Mesenchymal stem cell (in vitro differentiated cells and primary cell): ENCODE measurements around the gene LRRC34. TPM values are rescaled to one million over a fixed set of nuclear protein-coding genes. Genes with fewer than 3 reads are reported as not detected.
A peak's percentile ranks its signal among the peaks of the same experiment; 100 is the strongest.

Source experiments
- DNase-seq: peaks from one replicate; pipeline ENCODE4 v3.0.0-alpha.2; 2013
- H2AFZ ChIP-seq: one replicate; pipeline ENCODE4 v1.6.1; 2013; ENCODE audit warnings: low read depth, mild to moderate bottlenecking, control low read depth, inconsistent platforms, low read length, moderate library complexity
- H2AK5ac ChIP-seq: 2 replicates; pipeline ENCODE4 v1.6.1; 2013; ENCODE audit warnings: low read length, moderate library complexity, mild to moderate bottlenecking, inconsistent platforms; ENCODE audit not compliant: severe bottlenecking
- H2BK120ac ChIP-seq: one replicate; pipeline ENCODE4 v1.6.1; 2013; ENCODE audit warnings: low read depth, mild to moderate bottlenecking, inconsistent platforms, low read length, moderate library complexity
- H2BK12ac ChIP-seq, 2 experiments: one replicate each; pipeline ENCODE4 v1.6.1; 2013; ENCODE audit warnings: inconsistent platforms in 2 of 2, low read length in 2 of 2, mild to moderate bottlenecking in 2 of 2, moderate library complexity in 2 of 2, control low read depth in 1 of 2
- H2BK15ac ChIP-seq: one replicate; pipeline ENCODE4 v1.6.1; 2013; ENCODE audit warnings: mild to moderate bottlenecking, low read depth, inconsistent platforms; ENCODE audit not compliant: poor library complexity, severe bottlenecking
- H2BK5ac ChIP-seq: 2 replicates; pipeline ENCODE4 v1.6.1; 2013; ENCODE audit warnings: low read depth, mild to moderate bottlenecking, low read length, control low read depth, inconsistent platforms; ENCODE audit not compliant: poor library complexity, severe bottlenecking
- H3K14ac ChIP-seq, 2 experiments: one replicate each; pipeline ENCODE4 v1.6.1; 2013; ENCODE audit warnings: inconsistent platforms in 2 of 2, low read length in 2 of 2, control low read depth in 1 of 2, mild to moderate bottlenecking in 1 of 2, moderate library complexity in 1 of 2
- H3K18ac ChIP-seq, 2 experiments: one replicate each; pipeline ENCODE4 v1.6.1; 2013; ENCODE audit warnings: inconsistent platforms in 2 of 2, low read length in 2 of 2, control low read depth in 1 of 2, low read depth in 1 of 2, mild to moderate bottlenecking in 1 of 2
- H3K23ac ChIP-seq, 2 experiments: one replicate each; pipeline ENCODE4 v1.6.1; 2013; ENCODE audit warnings: inconsistent platforms in 2 of 2, low read length in 2 of 2, mild to moderate bottlenecking in 2 of 2, moderate library complexity in 2 of 2, control low read depth in 1 of 2
- H3K27ac ChIP-seq: 2 replicates; pipeline ENCODE4 v1.5.1; 2013; ENCODE audit warnings: mild to moderate bottlenecking, moderate library complexity, low read length, control low read depth, inconsistent platforms; ENCODE audit not compliant: poor library complexity, severe bottlenecking
- H3K27me3 ChIP-seq, 2 experiments: 2 replicates each; pipeline versions ENCODE4 v1.6.1 to v1.7.0; 2013; ENCODE audit warnings: low read length in 2 of 2, mild to moderate bottlenecking in 2 of 2, moderate library complexity in 2 of 2, control low read depth in 1 of 2, inconsistent platforms in 1 of 2; ENCODE audit not compliant: control insufficient read depth in 1 of 2, insufficient read depth in 1 of 2
- H3K36me3 ChIP-seq, 2 experiments: 2 replicates each; pipeline versions ENCODE4 v1.6.1 to v1.7.0; 2013; ENCODE audit warnings: low read length in 2 of 2, control low read depth in 1 of 2, inconsistent platforms in 1 of 2, low read depth in 1 of 2, mild to moderate bottlenecking in 1 of 2; ENCODE audit not compliant: insufficient read depth in 2 of 2, control insufficient read depth in 1 of 2
- H3K4ac ChIP-seq, 2 experiments: one replicate each; pipeline ENCODE4 v1.6.1; 2013; ENCODE audit warnings: inconsistent platforms in 2 of 2, low read length in 2 of 2, mild to moderate bottlenecking in 2 of 2, moderate library complexity in 2 of 2, control low read depth in 1 of 2, low read depth in 1 of 2
- H3K4me1 ChIP-seq: 2 replicates; pipeline ENCODE4 v1.6.1; 2013; ENCODE audit warnings: low read depth, low read length, control low read depth; ENCODE audit not compliant: control insufficient read depth, insufficient read depth
- H3K4me2 ChIP-seq: 2 replicates; pipeline ENCODE4 v1.6.1; 2013; ENCODE audit warnings: low read length, mild to moderate bottlenecking, inconsistent platforms; ENCODE audit not compliant: poor library complexity, severe bottlenecking
- H3K4me3 ChIP-seq, 2 experiments: 2 replicates each; pipeline versions ENCODE4 v1.5.1 to v1.7.0; 2013; ENCODE audit warnings: low read length in 2 of 2, mild to moderate bottlenecking in 2 of 2, control low read depth in 1 of 2, low read depth in 1 of 2; ENCODE audit not compliant: insufficient read depth in 1 of 2
- H3K79me1 ChIP-seq: replicated peaks from 2 replicates; pipeline ENCODE4 v1.6.1; 2013; ENCODE audit warnings: mild to moderate bottlenecking, control low read depth, low read length, inconsistent platforms; ENCODE audit not compliant: poor library complexity, severe bottlenecking
- H3K9ac ChIP-seq: 2 replicates; pipeline ENCODE4 v1.7.0; 2013; ENCODE audit warnings: mild to moderate bottlenecking, low read length, moderate library complexity
- H3K9me3 ChIP-seq: 2 replicates; pipeline ENCODE4 v1.7.0; 2013; ENCODE audit warnings: mild to moderate bottlenecking, low read length; ENCODE audit not compliant: control insufficient read depth
- H4K8ac ChIP-seq: one replicate; pipeline ENCODE4 v1.6.1; 2013; ENCODE audit warnings: inconsistent platforms, mild to moderate bottlenecking, low read length, moderate library complexity
- H4K91ac ChIP-seq: one replicate; pipeline ENCODE4 v1.6.1; 2013; ENCODE audit warnings: mild to moderate bottlenecking, low read length, inconsistent platforms
- WGBS: methylation state at CpG from one replicate; pipeline ENCODE4 v1.1.7; 2013; ENCODE audit warnings: mixed read lengths; 5-methylcytosine and 5-hydroxymethylcytosine counted together
- polyA plus RNA-seq, 2 experiments: library from polyadenylated mRNA; stranded (reverse); fragments of 200-250 nt; gene quantifications; one replicate each; pipeline ENCODE4 v1.2.3, GENCODE V29; 2013

Gene LRRC34
- 1.1 TPM for polyA plus RNA-seq (2013, experiment 1 of 2)
- 1.2 TPM for polyA plus RNA-seq (2013, experiment 2 of 2)

- Histone ChIP-seq H2BK120ac (no peak within 1 kb of the TSS), H2AFZ (peak within 1 kb of the TSS; percentile 98), H2BK5ac (no peak within 1 kb of the TSS), H3K4me3 (peak within 1 kb of the TSS; percentile 51 to 77), H3K4ac (peak within 1 kb of the TSS; percentile 93 to 94), H3K4me1 (peaks cover 11% of the 10 kb centered on the region), H2BK12ac (peak within 1 kb of the TSS; percentile 50 to 71), H3K79me1 (no peaks in the 10 kb centered on the region), H3K23ac (peak within 1 kb of the TSS in 1 of 2 experiments; percentile 66), H3K27me3 (no peaks in the 10 kb centered on the region), H4K8ac (peak within 1 kb of the TSS; percentile 100), H4K91ac (peak within 1 kb of the TSS; percentile 99), H3K18ac (peak within 1 kb of the TSS; percentile 97 to 100), H3K9ac (peak within 1 kb of the TSS; percentile 88), H3K14ac (peak within 1 kb of the TSS in 1 of 2 experiments; percentile 99), H3K4me2 (peak within 1 kb of the TSS; percentile 94), H2AK5ac (no peak within 1 kb of the TSS), H3K27ac (no peak within 1 kb of the TSS), H3K9me3 (peaks cover 7% of the 10 kb centered on the region), H2BK15ac (peak within 1 kb of the TSS; percentile 96), H3K36me3 (peaks cover 0 to 3% of the 10 kb centered on the region in 2 experiments)
- WGBS: 4% methylated on average over 55 of the region's 56 CpGs
- peak; percentile 84 for DNase-seq
These were observed at the start of gene LRRC34, which contains the start of gene LRRIQ4 for GRCh38 chr3:169812332-169813235. LRRC34 (minus strand) TSS chr3:169812904; CDS start chr3:169812548, 356 bp downstream. LRRIQ4 (plus strand) TSS chr3:169812870; CDS start chr3:169821922, 9,052 bp downstream.

GRCh38 chr3:169861871-169862270, 49.2 kb upstream of the LRRC34 start:
- Histone ChIP-seq H2BK120ac (no peak overlapping the region), H4K8ac (no peak overlapping the region), H3K27ac (no peak overlapping the region), H2BK15ac (no peak overlapping the region), H3K79me1 (no peaks in the 10 kb centered on the region), H3K27me3 (peaks cover 20 to 28% of the 10 kb centered on the region in 2 experiments), H3K9me3 (peaks cover 2% of the 10 kb centered on the region), H3K4me3 (no peak overlapping the region), H3K4ac (no peak overlapping the region), H2BK12ac (no peak overlapping the region), H3K4me2 (no peak overlapping the region), H2BK5ac (no peak overlapping the region), H3K18ac (no peak overlapping the region), H3K14ac (no peak overlapping the region), H3K9ac (no peak overlapping the region), H2AFZ (no peak overlapping the region), H3K4me1 (peaks cover 1% of the 10 kb centered on the region), H3K23ac (no peak overlapping the region), H3K36me3 (no peaks in the 10 kb centered on the region), H4K91ac (no peak overlapping the region), H2AK5ac (no peak overlapping the region)
- 65% methylated on average over 5 of the region's 5 CpGs for WGBS
- no peak for DNase-seq

GRCh38 chr3:169857811-169858210, 45.1 kb upstream of the LRRC34 start:
- no peak overlapping the region for H3K4me3 ChIP-seq
- no peak overlapping the region for H3K18ac ChIP-seq
- H3K36me3 ChIP-seq: no peaks in the 10 kb centered on the region
- H3K4me2 ChIP-seq: no peak overlapping the region
- peaks cover 3% of the 10 kb centered on the region for H3K4me1 ChIP-seq
- no peaks in the 10 kb centered on the region for H3K79me1 ChIP-seq
- no peak overlapping the region for H2BK15ac ChIP-seq
- H3K9ac ChIP-seq: no peak overlapping the region
- H3K27ac ChIP-seq: no peak overlapping the region
- DNase-seq: no peak
- no peak overlapping the region for H2BK12ac ChIP-seq
- H2BK120ac ChIP-seq: no peak overlapping the region
- 100% methylated on average over 1 of the region's 2 CpGs for WGBS
- H2AK5ac ChIP-seq: no peak overlapping the region
- H3K4ac ChIP-seq: no peak overlapping the region
- H4K8ac ChIP-seq: no peak overlapping the region
- no peak overlapping the region for H2AFZ ChIP-seq
- H3K27me3 ChIP-seq: peaks cover 28 to 30% of the 10 kb centered on the region in 2 experiments
- H4K91ac ChIP-seq: no peak overlapping the region
- H2BK5ac ChIP-seq: no peak overlapping the region
- H3K14ac ChIP-seq: no peak overlapping the region
- peaks cover 2% of the 10 kb centered on the region for H3K9me3 ChIP-seq
- H3K23ac ChIP-seq: no peak overlapping the region

- Histone ChIP-seq H3K18ac (no peak overlapping the region), H4K91ac (no peak overlapping the region), H2BK12ac (no peak overlapping the region), H3K4ac (no peak overlapping the region), H2BK15ac (no peak overlapping the region), H3K4me2 (no peak overlapping the region), H3K4me1 (peaks cover 2% of the 10 kb centered on the region), H2AK5ac (no peak overlapping the region), H3K36me3 (no peaks in the 10 kb centered on the region), H2BK5ac (no peak overlapping the region), H2AFZ (no peak overlapping the region), H3K79me1 (no peaks in the 10 kb centered on the region), H3K23ac (no peak overlapping the region), H3K4me3 (no peak overlapping the region), H2BK120ac (no peak overlapping the region), H3K27me3 (peaks cover 24 to 39% of the 10 kb centered on the region in 2 experiments), H4K8ac (no peak overlapping the region), H3K27ac (no peak overlapping the region), H3K14ac (no peak overlapping the region), H3K9me3 (peaks cover 2% of the 10 kb centered on the region), H3K9ac (no peak overlapping the region)
- DNase-seq: no peak
- WGBS: no CpG with 5 or more reads among the region's 3 CpGs
These were observed 42.8 kb upstream of the LRRC34 start for GRCh38 chr3:169855514-169855913.
